ENCODE results near the gene ZNF507.

- TF ChIP-seq RARB (CRISPR knock-in tag; IDR thresholded peaks at IDR 0.05) (no peak), ESRRG (CRISPR knock-in tag; IDR thresholded peaks at IDR 0.05) (no peak), ZFP30 (CRISPR knock-in tag; IDR thresholded peaks at IDR 0.05) (no peak), PATZ1 (CRISPR knock-in tag; IDR thresholded peaks at IDR 0.05; ENCODE audit: borderline replicate concordance) (no peak), GLIS3 (CRISPR knock-in tag; IDR thresholded peaks at IDR 0.05) (no peak), ISL1 (CRISPR knock-in tag; IDR thresholded peaks at IDR 0.05) (no peak), ZNF70 (CRISPR knock-in tag; IDR thresholded peaks at IDR 0.05) (no peak)
These were observed 5.6 kb downstream of the ZNF507 start for GRCh38 chr19:32350987-32351348.

Data from SK-N-SH treated with all-trans-retinoic acid at 6 μM for 48 hours (cell line).